HuH-7.5 (cell line): ENCODE results near the gene ENTPD2.
"Not testable (repeated sequence)": the region's sequence is repeated elsewhere in the genome, so short reads cannot be mapped to it uniquely, and the experiment has no call there.

ENCODE experiments used
- DNase-seq: peaks from one replicate; pipeline ENCODE4 v3.0.0; 2011; ENCODE audit warnings: low spot score

ENTPD2 gene

GRCh38 chr9:137015540-137015930 lies 38.3 kb downstream of the ENTPD2 start:
- no peak for DNase-seq

GRCh38 chr9:137014776-137015539 lies 38.9 kb downstream of the ENTPD2 start:
- no peak for DNase-seq

GRCh38 chr9:137014166-137014565 lies 39.7 kb downstream of the ENTPD2 start:
- no peak for DNase-seq

GRCh38 chr9:137013571-137013940 lies 40.3 kb downstream of the ENTPD2 start:
- no peak for DNase-seq

- no peak for DNase-seq
Observed at GRCh38 chr9:137012694-137013570, 40.9 kb downstream of the ENTPD2 start.

GRCh38 chr9:137011907-137012675 lies 41.8 kb downstream of the ENTPD2 start:
- DNase-seq, result no peak

- no peak for DNase-seq
Observed at GRCh38 chr9:137011156-137011555, 42.7 kb downstream of the ENTPD2 start.

- no peak for DNase-seq
Observed at GRCh38 chr9:137009938-137010732, 43.7 kb downstream of the ENTPD2 start.

GRCh38 chr9:137009217-137009616 lies 44.6 kb downstream of the ENTPD2 start:
- DNase-seq, result no peak

- no peak for DNase-seq
Observed at GRCh38 chr9:137008312-137008711, 45.5 kb downstream of the ENTPD2 start.

GRCh38 chr9:137007816-137008270 lies 46.0 kb downstream of the ENTPD2 start:
- DNase-seq, result no peak

- no peak for DNase-seq
Observed at GRCh38 chr9:137007108-137007815, 46.6 kb downstream of the ENTPD2 start.

- no peak for DNase-seq
Observed at GRCh38 chr9:137006116-137007003, 47.5 kb downstream of the ENTPD2 start.

GRCh38 chr9:137004285-137004684 lies 49.6 kb downstream of the ENTPD2 start:
- DNase-seq, result not testable (repeated sequence)

GRCh38 chr9:137002646-137003041 lies 51.2 kb downstream of the ENTPD2 start:
- no peak for DNase-seq

GRCh38 chr9:137001857-137002645 lies 51.8 kb downstream of the ENTPD2 start:
- no peak for DNase-seq

GRCh38 chr9:137000177-137000930 lies 53.5 kb downstream of the ENTPD2 start:
- no peak for DNase-seq
